GM12872 (cell line): ENCODE measurements around the gene MRNIP.

Experiments used
- CTCF ChIP-seq: IDR thresholded peaks from 3 replicates; pipeline ENCODE4 v1.5.1; 2011; ENCODE audit warnings: low read depth, mild to moderate bottlenecking, low read length, moderate library complexity; ENCODE audit not compliant: insufficient read depth

Gene MRNIP

GRCh38 chr5:179791881-179792611, 66.6 kb downstream of the MRNIP start:
- no peak for TF ChIP-seq CTCF

GRCh38 chr5:179788193-179788854, 70.3 kb downstream of the MRNIP start:
- TF ChIP-seq CTCF, result no peak
